Activated CD8-positive, alpha-beta memory T cell treated with anti-CD3 and anti-CD28 coated beads, Interleukin-2, amount 50 U/mL, for 24 hours (primary cell): ENCODE measurements around the gene LRRK1.

Source experiments
- DNase-seq: peaks from one replicate; pipeline ENCODE4 v3.0.0-alpha.2; 2020; ENCODE audit errors: extremely low read depth

The LRRK1 gene

DNA sequence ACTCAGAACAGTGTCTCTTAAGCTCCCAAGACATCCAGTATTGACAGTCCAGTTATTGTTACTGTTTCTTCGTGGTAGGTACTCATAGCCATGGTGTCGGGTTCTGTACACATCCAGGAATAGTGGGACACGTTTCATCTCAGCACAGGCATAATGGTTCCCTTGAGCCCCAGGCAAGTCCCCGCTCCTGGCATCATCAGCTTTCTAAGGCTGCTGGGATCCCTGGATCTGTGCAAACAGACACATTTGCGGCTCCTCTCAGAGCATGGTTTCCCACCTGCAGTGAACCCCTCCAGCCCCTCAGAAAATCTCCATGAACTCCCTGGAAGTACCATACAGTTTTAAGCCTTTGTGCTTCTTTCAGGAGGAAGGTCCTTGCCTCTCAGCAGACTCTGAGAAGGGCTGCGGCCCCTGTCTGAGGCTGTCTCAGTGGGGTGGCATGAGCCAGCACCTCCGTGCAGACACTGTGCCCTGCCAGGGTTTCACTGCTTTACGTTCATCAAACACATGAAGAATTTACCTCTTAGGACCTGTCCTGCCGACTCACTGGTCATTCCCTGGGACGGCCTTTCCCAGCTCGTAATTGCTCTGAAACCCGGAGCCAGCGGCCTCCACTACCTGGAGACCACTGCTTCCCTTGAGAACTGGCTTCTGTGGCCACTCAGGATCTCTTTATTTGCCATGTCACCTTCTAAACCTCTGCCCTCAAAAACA lies 124.9 kb downstream of the LRRK1 start:
- DNase-seq = no peak

- no peak for DNase-seq
These were observed 125.6 kb downstream of the LRRK1 start for GRCh38 chr15:101044625-101045235.

DNA sequence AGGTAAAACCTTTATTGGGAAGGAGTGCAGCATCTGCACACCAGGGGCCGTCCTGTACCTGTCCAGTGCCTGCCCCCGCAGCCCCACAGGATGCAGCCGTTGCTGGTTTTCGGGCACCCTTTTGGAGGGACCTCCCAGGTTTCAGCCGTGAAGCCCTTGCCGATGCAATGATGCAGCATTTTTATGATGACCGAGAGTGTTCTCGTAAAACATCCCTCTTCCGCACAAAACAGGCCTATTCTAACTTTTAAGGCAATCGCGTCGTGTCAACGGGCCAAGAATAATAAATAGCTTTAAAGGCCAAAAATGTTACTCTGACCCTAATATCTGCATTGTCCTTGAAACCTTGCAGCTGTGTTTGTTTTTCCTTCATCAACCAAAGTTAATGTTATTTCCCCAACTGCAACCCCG lies 126.1 kb downstream of the LRRK1 start:
- DNase-seq = no peak

DNA sequence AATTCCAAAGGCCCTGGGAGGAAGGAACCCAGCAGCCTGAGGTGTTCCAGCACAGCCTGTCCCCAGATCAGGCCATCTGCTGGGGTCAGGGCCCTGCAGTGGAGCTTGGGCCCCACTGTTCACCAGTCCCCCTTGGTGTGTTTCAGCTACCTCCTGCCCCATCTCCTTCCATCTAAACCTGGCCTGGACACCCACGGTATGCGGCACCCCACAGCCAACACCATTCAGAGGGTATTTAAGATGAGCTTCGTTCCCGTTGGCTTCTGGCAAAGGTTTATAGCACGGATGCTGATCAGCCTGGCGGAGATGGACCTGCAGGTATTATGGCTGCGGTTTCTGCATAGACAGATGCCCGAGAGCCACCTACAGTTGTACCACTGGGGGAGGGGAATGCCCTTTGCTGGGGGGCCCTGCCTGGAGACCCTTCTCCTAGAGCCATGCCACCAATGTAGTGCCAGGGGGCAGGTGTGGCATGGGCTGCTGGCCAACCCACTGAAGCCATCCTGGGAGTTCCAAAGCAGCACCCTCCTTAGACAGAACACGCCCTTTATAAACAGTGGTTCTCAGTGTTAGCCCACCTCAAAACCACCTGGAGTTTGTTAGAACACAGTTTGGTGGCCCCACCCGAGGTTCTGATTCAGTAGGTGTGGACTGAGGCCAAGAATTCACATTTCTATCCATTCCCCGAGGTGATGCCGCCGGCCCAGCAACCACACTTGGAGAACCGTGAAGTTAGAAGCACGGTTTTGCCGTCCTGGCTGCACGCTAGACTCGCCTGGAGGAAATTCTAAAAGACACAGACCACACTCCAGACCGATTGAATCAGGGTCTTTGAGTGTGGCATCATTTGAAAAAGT lies 126.9 kb downstream of the LRRK1 start:
- no peak for DNase-seq

DNA sequence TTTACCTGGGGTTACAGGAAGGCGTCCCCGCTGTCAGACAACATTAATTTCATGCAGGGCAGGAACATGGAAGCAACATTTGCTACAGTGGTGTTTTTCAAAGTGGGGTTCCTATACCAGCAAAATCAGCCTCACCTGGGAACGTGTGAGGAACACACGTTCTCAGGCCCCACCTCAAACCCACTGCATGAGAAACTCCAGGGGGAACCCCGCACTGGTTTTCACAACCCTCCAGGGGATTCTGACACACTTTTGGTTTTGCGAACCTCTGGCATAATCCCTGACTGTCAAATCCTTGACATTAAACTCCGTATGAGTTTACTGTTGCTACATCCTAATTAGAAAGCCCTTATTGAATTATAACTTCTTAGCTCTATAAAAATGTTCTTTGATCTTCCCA lies 127.7 kb downstream of the LRRK1 start:
- no peak for DNase-seq

- no peak for DNase-seq
These were observed 128.2 kb downstream of the LRRK1 start for GRCh38 chr15:101047301-101047781.

DNA sequence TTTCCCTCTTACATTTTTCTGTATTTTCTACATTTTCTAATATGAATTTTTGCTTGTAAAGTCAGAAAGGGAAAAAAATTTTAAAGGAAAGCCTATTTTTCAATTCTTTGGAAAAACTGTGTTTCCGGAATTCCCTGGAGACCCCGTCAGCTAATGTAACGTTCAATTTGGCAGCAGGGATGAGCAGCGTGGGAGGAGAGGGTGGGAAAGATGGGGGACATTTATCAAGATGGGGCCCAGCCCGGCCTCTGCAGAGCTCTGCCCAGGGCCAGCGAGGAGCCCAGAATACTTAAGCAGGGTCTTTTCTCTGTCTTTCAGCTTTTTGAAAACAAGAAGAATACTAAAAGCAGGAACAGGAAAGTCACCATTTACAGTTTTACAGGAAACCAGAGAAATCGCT lies 129.0 kb downstream of the LRRK1 start:
- DNase-seq = no peak

DNA sequence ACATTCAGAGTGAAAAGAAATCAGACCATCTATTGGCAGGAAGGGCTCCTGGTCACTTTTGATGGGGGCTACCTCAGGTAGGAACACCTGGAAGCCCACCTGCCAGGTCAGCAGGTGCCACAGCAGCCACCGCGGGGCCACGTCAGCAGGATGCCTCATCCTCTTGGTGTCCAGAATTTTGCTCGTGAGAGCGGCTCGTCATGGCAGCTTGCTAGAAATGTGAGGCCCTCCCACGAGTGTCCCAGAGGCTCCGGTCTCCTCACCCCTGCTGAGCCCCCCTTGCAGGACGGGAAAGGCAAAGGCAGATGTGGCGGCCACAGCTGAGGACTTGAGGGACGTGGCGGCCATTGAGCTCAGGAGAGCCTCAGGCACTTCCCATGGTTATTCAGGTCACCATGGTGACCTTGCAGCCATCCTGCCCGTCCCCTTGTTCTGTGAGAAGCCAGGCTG lies 129.4 kb downstream of the LRRK1 start:
- DNase-seq = no peak

DNA sequence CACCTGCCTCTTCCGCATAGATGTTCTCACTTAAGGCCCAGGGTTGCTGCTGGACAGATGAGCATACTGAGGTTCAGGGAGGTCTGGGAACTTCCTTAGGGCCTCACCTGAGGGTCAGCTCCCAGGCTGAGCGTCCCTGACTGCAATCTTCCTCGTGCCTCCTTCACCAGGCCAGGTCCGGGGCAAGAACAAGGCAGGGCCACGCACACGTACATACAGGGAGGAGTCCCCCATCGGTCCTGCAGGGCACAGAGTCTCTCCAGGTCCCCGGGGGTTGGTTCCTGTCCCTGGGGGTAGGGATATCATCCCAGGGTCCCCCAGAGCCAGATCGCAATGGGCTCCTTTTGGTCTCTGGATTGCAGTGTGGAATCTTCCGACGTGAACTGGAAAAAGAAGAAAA lies 130.1 kb downstream of the LRRK1 start:
- no peak for DNase-seq

DNA sequence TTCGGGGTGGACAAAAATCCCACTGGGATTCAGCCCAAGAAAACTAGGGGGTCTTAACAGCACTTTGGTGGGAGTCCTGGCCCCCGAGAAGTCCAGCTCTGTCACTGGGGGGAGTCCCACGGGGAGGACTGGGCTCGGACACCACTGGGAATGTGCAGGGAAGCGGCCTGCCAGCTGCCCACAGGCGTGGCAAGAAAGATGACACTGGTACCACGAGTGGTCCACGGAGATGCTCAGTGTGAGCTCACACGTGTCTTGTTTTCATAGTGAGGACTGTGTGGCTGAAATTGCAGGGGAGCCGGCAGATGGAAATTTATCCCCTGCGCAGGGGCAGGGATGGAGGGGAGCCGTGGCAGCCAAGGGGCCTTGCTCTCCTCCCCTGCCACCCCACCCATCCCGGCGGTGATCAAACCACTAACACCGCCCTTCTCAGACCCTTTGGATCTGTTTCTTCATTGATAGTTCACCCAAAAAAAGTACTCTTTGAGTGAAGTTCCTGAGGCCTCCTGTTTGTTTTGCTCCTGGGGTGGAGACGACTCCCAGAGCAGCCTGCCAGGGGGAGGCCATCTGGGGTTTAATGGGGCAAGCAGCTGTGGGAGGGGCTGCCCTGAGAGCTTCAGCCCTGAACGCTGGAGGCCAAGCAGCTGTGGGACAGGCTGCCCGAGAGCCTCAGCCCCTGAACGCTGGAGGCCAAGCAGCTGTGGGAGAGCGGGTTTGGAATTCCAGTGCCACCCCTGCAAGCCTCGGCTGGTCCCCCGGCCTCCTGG lies 130.9 kb downstream of the LRRK1 start:
- no peak for DNase-seq

DNA sequence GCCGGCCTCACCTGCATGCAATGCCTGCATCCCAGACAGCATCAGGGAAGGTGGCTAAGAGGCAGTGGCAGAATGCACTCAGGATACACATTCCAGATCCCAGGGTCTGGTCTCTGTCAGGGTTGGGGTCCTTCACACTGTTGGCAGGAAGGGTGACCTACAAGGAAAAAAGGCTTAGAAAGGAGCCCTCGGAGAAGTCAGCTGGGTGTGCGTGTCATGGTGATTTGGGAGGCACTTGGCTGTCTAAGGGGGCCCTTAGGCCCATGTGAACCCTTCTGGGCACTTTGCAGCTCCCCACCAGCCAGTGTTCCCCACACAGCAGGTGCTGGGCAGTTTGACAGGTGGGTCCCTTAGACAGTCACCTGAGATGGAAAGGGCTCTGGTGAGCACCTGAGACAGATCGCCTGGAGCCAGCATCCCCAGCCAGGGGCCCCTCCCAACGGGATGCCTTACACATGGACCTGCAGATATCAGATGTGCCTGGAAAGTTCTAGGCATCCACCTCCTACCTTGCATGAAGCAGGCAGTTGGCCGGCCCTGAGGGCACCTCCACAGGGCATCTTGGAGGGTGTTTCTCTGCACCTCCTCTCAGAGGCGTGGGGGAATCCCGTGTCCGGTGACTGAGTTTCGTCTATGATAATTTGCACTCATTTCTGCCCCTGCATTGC lies 131.6 kb downstream of the LRRK1 start:
- DNase-seq = no peak

GRCh38 chr15:101051291-101052030 lies 132.3 kb downstream of the LRRK1 start:
- DNase-seq = no peak

GRCh38 chr15:101052031-101052620 lies 133.0 kb downstream of the LRRK1 start:
- DNase-seq = no peak

- DNase-seq = no peak
These were observed 133.5 kb downstream of the LRRK1 start for GRCh38 chr15:101052681-101053121.

GRCh38 chr15:101053261-101053660 lies 134.1 kb downstream of the LRRK1 start:
- DNase-seq = no peak

GRCh38 chr15:101054116-101054515 lies 135.0 kb downstream of the LRRK1 start:
- DNase-seq = no peak

DNA sequence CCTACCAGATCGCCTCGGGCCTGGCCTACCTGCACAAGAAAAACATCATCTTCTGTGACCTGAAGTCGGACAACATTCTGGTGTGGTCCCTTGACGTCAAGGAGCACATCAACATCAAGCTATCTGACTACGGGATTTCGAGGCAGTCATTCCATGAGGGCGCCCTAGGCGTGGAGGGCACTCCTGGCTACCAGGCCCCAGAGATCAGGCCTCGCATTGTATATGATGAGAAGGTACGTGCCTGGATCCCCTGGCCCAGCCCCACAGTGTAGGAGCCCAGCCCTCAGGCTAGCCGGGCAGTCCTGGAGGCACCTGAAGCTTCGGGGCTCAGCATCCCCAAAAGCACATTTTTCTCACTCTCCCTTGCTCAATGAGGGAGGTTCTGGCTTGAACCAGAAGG lies 135.8 kb downstream of the LRRK1 start:
- no peak for DNase-seq

- no peak for DNase-seq
These were observed 136.3 kb downstream of the LRRK1 start for GRCh38 chr15:101055411-101055810.

DNA sequence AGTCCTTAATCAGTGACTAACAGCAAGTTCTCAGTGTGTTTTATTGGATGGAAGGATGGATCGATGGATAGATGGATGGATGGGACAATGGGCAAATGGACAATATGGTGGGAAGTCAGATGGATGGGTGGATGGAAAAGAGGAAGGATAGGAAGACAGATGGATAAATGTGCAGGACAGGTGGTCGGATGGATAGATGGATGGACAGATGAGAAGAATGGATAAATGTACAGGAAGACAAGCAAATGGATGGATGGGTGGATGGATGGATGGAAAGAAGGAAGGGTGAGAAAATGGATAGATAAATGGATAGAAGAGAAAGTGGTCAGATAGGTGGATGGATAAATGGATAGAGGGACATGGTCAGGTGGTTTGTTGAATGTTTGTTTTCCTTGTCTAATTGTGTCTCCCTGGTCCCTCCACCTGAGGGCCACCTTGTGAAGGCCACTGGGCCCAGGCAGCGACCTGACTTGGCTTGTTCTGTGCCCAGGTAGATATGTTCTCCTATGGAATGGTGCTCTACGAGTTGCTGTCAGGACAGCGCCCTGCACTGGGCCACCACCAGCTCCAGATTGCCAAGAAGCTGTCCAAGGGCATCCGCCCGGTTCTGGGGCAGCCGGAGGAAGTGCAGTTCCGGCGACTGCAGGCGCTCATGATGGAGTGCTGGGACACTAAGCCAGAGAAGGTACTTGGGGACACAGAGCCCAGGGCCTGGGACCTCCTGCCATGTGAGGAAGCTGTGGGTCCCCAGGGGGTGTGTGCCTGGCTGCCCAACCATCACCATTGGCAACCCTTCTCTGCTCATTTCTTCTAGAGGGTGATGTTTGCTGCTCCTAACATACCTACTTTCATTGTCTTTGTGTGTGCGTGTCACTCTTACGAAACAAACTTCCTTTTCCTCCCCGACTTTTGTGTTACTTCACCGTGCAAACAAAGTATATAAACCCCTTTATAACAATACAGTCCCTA lies 137.5 kb downstream of the LRRK1 start:
- no peak for DNase-seq
